ENCODE data around the gene PGPEP1.

The PGPEP1 gene

DNA sequence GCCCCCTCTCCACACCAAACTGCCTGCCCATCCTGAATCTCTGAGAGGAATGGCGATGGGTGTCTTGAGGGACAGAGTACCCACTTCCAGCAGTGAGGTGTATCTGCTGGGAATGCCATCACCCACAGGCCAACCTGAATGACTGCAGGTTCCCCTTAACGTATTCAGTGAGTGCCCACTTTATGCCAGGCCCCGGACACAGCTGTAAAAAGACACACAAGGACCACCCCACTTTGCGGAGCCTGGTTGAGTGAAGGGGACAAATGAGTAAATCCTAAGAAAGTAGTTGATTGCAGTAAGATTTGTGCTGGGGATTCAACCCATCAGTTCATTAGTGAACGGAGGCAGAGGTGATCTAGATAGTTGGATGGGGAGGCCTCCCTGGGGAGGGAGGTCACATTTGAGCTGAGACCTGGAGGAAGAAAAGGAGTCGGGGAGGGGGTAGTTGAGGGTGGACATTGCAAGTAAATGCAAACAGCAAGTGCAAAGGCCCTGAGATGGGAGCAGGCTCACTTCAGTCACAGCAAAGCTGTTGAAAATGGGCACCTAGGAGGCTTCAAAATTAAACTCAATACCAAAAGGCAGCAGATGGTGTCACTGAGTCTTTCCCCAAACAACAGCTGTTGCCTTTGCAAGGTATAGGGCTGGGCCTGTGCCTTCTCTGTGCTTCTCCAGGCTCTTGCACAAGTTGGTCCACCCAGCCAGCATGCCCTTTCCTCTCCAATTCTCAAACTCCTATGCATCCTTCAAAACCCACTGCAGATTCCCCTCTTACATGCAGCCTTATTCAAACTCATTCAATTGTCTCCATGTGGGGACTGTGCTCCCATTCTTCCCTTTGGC lies 49.9 kb downstream of the PGPEP1 start:
- no peak for TF ChIP-seq CTCF (IDR thresholded peaks at IDR 0.05; ENCODE audit: low read depth, low read length, missing control alignments)
- no peak for DNase-seq (ENCODE audit: low read depth)
- H3K4me3 ChIP-seq (ENCODE audit: low read depth, low read length) = no peak overlapping the region

DNA sequence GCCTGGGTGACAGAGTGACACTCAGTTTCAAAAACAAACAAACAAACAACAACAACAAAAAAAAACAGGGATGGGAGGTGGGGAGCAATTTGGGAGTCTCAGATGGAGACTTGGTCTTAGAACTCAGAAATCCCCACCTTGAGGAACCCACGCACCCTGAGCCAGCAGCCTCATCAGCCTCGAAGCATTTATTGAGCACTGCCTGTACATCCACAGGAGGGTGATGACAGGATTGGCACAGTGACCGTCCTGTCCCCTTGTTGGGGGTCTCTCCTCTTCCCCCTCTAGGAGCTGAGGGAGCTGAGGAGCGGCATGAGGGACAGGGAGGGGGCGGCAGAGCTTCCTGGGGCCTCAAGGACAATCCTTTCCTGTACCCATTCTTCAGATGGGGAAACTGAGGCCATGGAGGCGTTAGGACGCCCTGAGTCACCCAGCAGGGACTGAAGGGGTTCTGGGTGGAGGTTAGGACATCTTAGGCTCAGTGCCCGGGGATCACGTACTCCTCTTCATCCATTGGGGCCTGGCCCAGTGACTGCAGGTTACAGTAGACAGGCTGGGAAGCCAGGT lies 51.2 kb downstream of the PGPEP1 start:
- DNase-seq (ENCODE audit: low read depth) = no peak
- no peak for TF ChIP-seq CTCF (IDR thresholded peaks at IDR 0.05; ENCODE audit: low read depth, low read length, missing control alignments)
- H3K4me3 ChIP-seq (ENCODE audit: low read depth, low read length) = no peak overlapping the region

GRCh38 chr19:18392417-18392816 lies 52.0 kb downstream of the PGPEP1 start:
- TF ChIP-seq CTCF (IDR thresholded peaks at IDR 0.05; ENCODE audit: low read depth, low read length, missing control alignments) = no peak
- DNase-seq (ENCODE audit: low read depth) = no peak
- no peak overlapping the region for H3K4me3 ChIP-seq (ENCODE audit: low read depth, low read length)

DNA sequence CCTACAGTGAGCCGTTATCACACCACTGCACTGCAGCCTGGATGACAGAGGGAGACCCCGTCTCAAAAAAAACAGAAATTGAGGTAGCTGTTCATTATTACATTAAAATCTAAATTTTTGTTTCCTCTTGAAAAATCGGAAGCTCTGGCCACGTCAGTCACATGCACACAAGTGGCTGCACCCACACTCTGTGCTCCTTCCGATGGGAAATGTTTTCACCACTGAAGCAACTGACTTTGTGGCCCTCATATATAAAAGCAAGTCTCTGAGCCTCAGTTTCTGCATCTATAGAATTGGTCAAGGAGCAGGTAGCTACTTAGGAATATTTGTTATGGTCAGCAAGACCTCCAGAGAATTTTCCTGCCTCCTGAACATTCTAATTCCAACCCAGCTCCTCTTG lies 52.5 kb downstream of the PGPEP1 start:
- DNase-seq (ENCODE audit: low read depth) = no peak
- no peak for TF ChIP-seq CTCF (IDR thresholded peaks at IDR 0.05; ENCODE audit: low read depth, low read length, missing control alignments)
- H3K4me3 ChIP-seq (ENCODE audit: low read depth, low read length) = no peak overlapping the region

- no peak for TF ChIP-seq CTCF (IDR thresholded peaks at IDR 0.05; ENCODE audit: low read depth, low read length, missing control alignments)
- DNase-seq (ENCODE audit: low read depth) = no peak
- H3K4me3 ChIP-seq (ENCODE audit: low read depth, low read length) = no peak overlapping the region
Observed at GRCh38 chr19:18393836-18394235, 53.4 kb downstream of the PGPEP1 start.

- DNase-seq (ENCODE audit: low read depth) = no peak
Observed at GRCh38 chr19:18396471-18397241, 56.3 kb downstream of the PGPEP1 start.

More at GRCh38 chr19:18396471-18397241, 56.3 kb downstream of the PGPEP1 start:
- H3K4me3 ChIP-seq (ENCODE audit: low read depth, low read length) = peak overlapping the region; percentile 41; the same call in 1 of the 2 replicates
- no peak for TF ChIP-seq CTCF (IDR thresholded peaks at IDR 0.05; ENCODE audit: low read depth, low read length, missing control alignments)

Measured in GM12864 (cell line).